ENCODE results near the gene DROSHA.
"Not testable (repeated sequence)": the region's sequence is repeated elsewhere in the genome, so short reads cannot be mapped to it uniquely, and the experiment has no call there.

DROSHA gene

DNA sequence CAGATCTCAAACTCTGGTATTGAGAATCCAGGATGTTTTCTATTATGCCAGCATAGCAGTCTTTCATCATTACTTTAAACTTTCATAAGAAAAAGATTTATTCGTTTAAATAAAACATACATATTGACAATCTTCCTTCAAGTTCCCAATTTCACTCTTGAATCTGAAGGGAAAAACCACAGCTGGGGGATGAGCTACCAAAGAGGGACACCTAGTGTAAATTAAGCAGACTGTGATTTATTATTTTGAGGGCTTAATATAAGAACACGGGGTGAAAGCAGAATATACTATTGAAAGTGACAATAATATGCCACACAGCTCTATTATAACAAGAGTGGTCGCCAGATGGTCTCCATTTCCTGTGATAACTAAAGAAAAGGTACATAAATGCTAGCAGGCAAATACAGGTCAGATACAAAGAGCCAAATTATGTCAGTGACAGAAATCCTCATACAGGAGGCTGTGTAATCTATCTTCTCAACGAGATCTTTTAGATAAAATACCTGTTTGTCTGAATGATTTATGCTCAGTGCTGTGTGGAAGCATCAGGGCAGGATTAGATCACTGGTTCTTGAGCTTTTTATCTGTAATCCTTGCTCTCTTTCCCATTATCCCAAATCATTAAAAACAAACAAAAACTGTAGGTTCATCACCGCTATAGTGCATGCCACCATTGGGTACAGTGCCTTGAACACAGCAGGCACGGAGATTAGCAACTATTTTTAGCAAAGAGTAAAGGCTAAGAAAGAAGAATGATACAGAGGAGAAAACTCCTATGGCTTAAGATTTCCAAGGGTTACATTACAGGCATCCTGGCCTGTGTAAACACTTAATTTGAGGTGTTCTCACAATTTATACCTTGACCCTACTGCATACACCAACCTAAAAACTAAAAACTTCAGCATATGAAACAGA is 116.6 kb downstream of the DROSHA start:
- no peak for DNase-seq

DNA sequence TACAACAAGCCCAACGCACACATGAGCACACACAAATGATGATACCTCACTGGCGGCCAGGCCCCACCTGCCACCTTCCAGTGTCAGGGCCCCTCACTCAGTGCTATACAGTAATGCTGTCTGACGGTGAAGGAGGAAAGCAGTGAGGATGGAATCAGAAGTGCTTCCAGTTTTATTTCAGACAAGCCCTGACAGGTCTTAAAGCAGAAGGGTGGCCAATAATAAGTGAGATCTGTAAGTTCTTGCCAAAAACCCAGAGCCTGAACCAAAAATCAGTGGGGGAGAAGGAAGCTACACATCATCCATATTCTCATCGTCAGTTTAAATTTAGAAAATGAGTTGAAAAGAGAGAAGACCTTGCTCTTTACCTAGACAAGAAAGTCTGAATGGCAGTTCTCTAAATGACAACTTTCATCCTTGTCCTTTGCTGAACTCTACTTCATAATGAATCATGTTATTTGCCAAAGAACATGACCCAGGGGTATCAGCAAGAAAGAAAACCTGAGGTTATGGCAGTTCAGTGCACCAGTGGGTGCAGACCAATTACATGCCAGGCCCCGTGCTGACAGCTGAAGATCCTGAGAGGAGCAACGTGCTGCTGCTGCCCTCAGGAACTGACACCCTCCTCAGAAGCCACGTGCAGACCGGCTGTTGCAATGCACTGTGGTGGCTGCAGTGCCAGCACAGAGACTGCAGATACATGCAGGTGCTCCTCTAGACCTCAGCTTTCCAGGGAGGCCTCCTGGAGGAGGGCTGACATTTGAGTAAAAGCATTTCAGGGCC is 118.7 kb downstream of the DROSHA start:
- no peak for DNase-seq

DNA sequence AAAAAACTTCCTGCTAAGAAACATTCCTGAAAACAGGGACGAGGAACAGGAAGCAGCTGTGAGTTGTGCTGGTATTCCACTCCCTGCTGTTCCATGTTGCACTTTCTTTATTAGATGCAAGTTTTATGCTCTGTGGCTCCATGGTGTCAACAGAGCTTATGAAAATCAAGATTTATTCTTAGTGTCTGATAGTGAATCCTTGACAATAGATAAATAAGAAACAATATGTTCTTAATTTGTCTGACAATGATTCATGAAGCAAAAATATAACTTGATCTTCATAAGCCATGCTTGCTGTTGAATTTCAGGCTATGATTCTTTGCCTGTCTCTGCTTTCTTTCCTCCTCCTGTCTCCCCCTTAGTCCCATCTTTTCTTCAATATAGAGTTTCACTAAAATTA is 119.6 kb downstream of the DROSHA start:
- no peak for DNase-seq

DNA sequence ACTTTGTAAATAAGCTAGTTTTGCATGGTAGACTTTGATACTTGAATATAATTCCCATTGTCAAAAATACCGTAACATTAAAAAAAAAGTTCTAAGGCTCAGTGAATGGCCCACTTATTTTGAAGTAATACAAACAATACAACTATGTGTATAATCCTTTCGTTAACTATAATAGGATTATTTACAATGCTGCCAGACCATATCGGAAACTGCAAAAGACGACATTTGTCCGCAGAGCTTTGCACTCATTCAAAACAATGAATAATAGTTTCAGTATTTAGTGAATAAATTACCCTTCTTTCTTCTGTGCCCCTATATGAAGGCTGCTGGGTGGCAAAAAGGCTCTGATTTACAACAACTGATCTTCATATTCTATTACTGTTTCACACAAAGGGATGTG is 121.8 kb downstream of the DROSHA start:
- DNase-seq = no peak

DNA sequence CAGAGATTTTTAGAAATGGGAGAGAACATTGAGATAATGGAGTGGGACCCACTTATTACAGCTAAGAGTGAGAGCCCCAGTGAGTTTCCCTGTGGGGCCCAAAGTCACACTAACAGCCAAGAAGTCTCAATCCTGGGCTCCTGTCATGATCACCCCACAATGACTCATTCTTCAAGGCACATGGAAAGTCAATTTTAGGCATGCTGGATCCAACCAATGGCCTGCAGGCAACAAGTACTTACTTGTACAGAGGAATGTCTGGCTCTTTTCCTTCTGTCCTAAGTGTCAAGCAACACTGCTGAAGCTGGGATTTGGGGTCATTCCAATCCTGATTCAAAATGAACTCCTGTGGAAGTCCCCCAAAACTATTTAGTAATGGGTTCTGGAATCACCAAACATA is 123.1 kb downstream of the DROSHA start:
- DNase-seq = no peak

DNA sequence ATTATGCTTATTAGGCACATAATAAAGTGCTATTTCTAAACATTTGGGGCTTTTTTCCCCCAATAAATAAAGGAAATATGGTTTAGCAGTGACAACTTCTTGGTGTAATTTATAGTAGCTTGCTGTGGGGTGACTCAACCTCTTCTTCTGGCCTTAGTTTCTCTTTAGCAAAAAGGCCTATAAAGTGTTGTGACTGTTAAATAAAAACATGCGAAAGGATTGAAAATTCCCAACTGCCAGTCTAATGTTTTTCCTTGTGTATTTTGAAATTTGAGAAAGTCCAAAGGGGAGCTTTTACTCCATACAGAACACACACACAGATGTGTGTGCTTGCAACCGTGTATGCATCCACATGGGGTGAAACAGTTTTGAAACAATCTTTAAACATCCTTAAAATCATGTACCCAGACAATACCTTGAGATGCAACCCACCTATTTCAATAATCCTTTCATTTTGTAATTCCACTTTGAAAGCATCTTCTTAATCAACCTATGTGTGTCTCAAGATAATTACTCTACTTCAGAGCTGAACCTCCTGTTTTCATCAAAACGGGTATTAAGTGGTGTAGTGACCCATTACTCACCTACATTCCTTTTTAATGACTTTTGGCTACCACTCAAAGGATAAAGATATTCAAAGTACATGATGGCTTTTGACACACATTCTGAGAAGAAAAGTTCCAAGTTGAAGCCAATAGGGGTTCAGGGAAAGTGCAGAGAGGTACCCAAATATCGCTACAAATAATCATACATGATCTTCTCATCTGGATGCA is 123.8 kb downstream of the DROSHA start:
- no peak for DNase-seq

DNA sequence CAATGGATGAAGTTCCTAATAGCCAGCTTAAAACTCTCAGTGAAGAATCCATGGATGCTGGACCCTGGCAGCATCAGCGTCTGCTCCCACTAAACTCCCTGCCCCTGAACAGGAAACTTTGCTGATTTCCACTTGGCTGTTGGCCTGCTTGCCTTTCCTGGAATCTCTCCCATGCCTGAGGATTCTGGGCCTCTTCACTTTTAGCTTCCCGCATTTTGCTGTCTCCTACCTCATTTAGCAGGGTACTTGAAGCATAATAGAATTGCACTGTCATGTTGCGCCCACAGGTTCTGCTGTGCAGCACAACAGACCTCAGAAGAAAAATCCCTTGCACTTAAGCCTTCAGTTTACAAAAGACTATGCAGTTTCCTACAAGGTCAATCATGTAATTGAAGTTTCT is 127.6 kb downstream of the DROSHA start:
- DNase-seq = no peak

DNA sequence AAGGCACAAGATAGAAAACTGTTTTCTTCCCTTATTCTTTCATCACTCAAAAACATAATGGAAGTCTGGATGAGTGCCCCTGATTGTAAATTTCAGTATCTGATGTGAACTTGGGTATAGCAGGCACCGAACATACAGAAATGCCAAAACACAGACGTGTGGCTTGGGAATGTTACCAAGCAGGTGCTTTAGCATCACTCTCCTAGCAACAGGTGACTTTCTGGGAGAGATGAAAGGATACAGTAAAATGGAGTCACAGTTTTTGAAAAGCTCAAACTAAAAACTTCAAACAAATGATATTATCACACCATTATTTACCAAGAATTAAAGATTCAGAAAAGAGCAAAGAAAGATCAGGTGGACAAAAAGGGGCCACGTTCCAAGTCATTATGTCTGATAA is 130.2 kb downstream of the DROSHA start:
- no peak for DNase-seq

DNA sequence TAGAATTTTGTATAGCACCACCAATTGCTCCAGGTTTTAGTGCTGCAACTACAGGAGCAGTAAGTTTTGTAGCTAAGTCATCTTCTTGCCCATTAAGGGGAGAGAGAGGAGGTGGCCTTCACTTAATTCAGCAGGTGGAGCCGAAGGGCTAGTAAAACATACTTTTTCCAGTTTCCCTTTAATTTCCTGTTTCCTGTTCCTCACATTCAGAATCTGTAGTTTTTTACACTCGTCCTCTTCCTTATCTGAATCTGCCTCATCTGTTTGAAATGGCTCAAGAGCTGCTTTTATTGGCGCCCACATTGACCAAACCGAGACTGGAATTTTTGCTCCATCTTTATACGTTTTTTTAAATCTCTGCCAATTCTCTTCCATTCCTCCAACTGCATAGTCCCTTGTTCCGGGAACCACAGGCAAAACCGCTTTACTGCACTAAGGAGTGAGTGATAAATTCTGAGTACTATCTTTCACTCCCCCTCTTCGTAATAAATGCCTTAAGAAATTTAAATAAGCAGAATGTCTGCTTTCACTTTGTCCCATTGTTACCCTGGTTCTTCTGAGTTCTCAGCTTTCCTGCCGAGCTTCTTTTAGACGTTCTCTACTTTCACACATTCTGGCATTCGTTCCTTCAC is 133.9 kb downstream of the DROSHA start:
- DNase-seq = no peak

DNA sequence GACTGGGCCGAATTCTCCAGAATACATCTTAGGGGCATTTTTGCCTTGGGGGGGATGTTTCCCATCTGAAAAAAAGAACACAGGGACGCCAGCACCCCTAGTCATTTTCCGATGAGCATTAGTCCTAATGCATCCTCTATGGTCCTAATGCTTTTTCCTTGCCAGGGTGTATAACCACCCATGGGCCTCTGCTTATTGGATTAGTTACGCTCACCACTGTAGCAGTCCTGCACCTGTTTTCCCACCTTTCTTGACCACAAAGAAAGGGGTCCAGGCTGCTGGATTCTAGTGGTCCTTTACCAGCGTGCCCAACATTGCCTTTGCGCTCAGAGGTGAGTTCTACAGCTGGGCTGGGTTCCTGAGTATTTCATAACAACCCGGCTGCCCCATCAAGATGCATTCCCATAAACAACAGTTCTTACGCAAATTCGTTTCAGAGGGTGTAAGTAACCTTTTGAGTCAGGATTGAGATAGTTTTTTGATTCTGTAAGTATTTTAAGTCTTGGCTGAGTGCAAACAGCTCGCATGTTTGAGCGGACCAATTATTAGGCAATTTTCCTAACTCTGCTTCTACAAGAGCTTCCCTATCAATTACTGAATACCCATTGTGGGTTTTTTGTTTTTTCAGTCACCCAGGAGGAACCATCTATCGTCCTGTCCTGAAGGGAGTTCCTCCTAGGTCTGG is 135.1 kb downstream of the DROSHA start:
- no peak for DNase-seq

DNA sequence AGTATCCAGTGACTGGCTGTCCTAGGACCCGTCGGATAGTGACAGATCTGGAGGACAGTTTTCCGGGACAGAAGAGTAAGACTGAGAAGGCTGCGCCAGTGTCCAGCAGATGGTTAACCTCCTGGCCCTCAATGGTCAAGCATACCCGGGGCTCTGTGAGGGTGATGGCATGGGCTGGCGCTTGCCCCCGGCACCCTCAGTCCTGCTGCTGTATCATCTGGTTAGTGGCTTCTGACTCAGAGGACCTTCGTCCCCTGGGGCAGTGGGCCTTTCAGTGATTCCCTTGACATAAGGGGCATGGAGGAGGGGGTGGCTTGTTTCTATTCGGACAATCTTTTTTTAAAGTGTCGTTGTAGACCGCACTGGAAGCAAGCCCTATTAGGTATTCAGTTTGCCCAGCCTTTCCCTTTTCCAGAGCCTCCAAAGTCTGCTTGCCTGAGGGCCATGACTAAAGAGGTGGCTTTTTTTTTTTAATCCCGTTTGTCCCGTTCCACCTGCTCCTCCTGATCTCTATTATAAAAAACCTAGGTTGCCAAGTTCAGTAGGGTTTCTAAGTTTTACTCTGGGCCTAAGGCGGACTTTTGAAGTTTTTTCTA is 136.3 kb downstream of the DROSHA start:
- not testable (repeated sequence) for DNase-seq

DNA sequence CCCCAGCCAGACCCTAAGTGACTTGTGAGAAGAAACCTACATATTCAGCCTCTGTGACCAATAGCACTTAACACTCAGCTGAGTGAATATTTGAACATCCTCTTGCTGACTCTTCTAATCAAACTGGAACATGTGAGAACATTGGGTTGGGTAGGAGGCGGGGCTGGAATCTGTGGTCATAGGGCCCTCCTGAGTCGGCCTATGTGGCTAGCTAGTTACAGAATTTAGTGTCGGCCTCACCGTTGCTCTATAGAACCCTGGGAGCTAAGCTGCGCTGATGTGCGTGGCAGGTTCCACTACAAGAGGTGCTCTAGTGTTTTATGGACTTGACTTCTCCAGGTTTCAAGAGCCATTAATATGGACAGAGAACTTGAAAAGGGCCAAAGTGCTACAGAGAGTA is 138.8 kb downstream of the DROSHA start:
- no peak for DNase-seq

DNA sequence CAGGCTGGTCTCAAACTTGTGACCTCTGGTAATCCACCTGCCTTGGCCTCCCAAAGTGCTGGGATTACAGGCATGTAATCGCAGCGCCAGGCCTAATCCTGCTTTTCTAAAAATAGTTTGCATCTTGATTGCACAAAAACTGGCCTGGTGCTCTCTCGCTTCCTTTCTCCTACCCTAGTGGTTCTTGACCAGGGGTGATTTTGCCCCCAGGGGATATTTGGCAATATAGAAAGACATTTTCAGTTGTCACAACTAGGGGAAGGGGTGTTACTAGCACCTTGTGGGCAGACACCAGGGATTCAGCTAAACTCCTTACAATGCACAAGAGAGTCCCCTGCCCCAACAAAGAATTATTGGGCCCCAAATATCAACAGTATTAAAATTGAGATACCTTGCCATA is 139.8 kb downstream of the DROSHA start:
- DNase-seq = no peak

DNA sequence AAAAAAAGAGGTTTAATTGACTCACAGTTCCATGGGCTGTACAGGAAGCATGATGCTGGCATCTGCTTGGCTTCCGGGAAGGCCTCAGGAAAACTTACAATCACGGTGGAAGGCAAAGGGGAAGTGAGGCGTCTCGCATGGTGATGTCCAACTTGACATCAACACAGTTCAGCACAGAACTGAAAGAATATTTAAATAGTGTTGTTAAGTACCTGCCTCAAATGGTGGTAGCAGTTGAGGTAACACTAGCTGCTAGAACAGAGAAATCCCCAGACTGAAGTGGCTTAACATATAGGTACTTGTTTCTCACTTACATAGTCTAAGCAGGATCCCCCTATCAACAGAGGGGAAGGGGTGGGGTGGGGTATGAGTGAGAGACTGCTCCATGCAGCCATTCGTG is 141.6 kb downstream of the DROSHA start:
- DNase-seq = no peak

DNA sequence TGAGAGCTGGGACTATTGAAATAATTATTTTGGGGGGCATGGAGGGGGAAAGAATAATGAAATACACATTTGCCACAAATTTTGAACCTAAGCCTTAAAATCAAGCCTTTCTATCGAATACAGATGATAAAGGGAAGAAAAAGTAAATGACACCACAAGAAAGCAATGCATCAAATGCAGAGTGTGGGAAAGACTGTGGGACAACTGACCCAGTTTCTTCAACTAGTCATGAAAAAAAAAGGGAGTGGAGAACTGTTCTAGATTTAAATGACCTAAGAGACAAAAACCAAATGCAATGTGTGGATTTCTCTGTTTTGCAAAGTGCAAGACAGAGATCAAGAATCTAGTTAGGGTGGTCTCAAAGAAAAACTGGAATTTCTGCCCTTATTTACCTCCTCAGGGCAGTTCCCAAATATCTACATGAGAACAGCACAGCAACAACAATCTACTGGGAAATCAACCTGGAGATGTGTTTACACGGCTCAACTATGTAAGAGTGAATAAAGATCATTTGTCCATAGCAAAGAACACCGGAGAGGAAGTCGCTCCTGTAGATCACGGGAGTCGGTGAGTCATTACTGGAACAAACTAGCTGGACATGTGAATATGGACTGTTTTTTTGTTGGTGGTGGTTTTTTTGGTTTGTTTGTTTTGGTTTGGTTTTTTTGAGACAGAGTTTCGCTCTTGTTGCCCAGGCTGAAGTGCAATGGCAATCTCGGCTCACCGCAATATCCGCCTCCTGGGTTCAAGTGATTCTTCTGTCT is 145.9 kb downstream of the DROSHA start:
- DNase-seq = no peak

DNA sequence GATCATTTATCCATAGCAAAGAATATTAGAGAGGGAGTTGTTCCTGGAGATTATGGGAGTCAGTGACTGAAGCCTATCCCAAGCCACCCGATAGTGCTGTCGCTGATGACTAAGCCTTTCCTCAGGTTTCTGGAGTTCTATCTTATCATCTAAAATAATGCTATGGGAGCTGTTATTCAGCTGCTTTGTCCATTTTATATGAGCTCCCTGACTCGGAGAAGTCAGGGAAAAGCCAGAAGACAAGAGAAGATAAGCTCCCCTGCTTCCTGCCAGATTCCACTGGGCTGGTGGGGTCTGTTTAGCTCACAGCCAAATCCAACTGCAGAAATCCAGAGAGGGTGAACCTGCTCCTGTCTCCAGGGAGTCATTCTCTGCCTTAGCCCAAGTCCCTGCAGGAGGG is 148.2 kb downstream of the DROSHA start:
- no peak for DNase-seq

DNA sequence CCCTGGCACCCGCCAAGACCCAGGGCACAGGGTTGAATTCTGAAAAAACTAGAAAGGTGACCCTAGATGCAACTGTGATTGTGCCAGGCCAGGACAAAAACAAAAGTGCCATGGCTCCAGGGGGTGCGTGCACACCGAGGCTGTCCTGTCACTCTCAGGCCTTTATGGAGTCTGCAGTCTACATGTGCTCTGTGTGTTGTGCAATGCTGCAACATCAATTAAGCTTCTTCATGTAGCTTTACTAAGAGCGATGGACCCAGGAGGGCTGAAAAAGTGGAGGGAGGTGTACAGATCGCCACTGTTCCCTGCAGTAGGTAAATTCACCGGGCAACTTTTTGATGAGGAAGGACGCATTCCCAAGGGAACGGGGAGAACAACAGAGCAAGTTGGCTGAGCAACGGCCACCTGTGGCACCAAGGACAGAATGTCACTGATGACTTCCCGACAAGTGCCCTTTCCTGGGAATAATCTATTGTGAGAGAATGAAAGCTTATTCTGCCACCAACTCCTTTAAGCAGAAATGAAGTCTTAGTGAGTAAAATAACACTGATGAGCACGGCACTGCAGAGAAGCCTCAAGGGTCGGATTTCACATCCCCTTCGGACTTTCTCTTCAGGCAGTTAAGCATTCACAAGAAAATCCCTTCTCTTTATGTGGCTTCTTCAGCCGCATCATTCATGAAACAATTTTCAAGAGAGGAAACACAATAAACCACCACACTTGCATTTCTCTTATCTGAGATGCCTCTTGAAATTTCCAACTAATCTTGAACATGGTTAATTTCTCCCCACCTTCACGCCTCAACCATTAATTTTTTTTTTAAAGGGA is 149.6 kb downstream of the DROSHA start:
- no peak for DNase-seq

DNA sequence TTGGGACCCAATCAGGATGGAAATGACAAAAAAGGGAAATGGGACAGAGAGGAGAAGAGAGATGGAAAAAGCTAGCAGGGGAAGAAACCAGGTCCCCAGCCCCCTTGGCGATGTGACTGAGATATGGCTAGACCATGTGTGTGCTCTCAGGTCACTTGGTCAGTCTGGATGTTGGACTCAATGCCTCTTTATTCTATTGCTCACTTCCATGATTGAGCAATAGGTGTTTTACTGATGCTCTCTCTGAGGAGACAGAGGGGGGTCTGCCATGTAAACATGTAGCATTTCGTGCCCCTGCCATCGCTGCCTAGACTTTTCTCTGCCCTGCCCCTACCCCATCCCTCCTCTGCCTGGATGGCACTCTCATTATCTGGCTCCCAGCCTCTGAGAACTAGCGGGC is 150.6 kb downstream of the DROSHA start:
- DNase-seq = no peak

DNA sequence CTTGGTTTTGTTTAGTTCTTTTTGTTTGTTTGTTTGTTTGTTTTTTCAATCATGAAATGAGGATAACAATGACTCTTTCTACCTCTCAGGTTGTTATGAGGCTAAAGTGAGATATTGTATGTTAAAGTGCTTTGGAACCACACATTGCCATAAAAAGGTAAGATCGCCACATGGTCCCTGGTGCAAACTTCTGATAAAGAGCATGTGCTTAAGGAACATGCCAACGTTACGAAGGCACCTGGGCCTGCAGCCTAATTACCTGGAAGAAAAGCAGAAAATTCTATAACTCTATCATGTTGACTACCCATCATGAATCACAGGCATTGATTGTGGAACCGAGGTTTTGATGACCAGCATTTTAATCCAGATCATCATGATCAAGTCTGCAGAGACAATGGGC is 151.8 kb downstream of the DROSHA start:
- DNase-seq = no peak

DNA sequence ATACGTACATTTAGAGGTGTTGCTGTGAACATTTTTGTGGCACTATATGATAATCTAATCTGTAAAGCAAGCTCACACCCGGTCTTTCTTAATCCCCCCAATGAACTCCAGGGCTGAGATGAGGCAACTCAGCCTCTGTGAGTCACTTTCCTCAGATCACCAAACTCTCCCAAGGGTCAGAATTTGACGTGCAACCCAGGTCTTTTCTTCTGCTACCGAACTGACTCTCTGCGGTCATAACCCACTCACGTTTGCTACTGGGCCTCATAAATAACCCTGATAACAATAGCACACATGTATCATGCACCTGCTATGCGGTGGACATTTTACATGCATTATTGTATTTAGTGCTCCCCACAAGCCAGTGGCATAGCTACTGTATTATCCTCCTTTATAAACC is 153.1 kb downstream of the DROSHA start:
- no peak for DNase-seq

Data from NCI-H187 (cell line).